GM23248 (cell line): Measurements from ENCODE around the gene DUSP22. TPM values are rescaled to one million over a fixed set of nuclear protein-coding genes. Genes with fewer than 3 reads are reported as not detected.

Source experiments
- DNase-seq: peaks from one replicate; pipeline ENCODE4 v3.0.0-alpha.2; 2015
- H2AFZ ChIP-seq: fragments of 200-600 bp; sonication (generic); 2 replicates; pipeline ENCODE4 v1.6.1; 2016; ENCODE audit warnings: antibody characterized with exemption
- H3F3A ChIP-seq: fragments of 200-600 bp; sonication (generic); 2 replicates; pipeline ENCODE4 v1.6.1; 2016; ENCODE audit warnings: mild to moderate bottlenecking, antibody characterized with exemption, mixed run types; ENCODE audit not compliant: insufficient read depth
- H3K27ac ChIP-seq: fragments of 200-600 bp; sonication (generic); 2 replicates; pipeline ENCODE4 v1.5.1; 2016; ENCODE audit warnings: mild to moderate bottlenecking
- H3K27me3 ChIP-seq: fragments of 200-600 bp; sonication (generic); replicated peaks from 2 replicates; pipeline ENCODE4 v1.6.1; 2016; ENCODE audit warnings: mild to moderate bottlenecking; ENCODE audit not compliant: insufficient read depth
- H3K36me3 ChIP-seq: fragments of 200-600 bp; sonication (generic); 2 replicates; pipeline ENCODE4 v1.6.1; 2016; ENCODE audit warnings: low read depth, mild to moderate bottlenecking
- H3K4me1 ChIP-seq: fragments of 200-600 bp; sonication (generic); 2 replicates; pipeline ENCODE4 v1.6.1; 2016; ENCODE audit warnings: mild to moderate bottlenecking; ENCODE audit not compliant: insufficient read depth
- H3K4me2 ChIP-seq: fragments of 200-600 bp; sonication (generic); one replicate; pipeline ENCODE4 v1.6.1; 2016; ENCODE audit warnings: mild to moderate bottlenecking; ENCODE audit not compliant: unreplicated experiment
- H3K4me3 ChIP-seq: fragments of 200-600 bp; sonication (generic); 2 replicates; pipeline ENCODE4 v1.5.1; 2016; ENCODE audit warnings: mild to moderate bottlenecking
- H3K79me2 ChIP-seq: fragments of 200-600 bp; sonication (generic); 2 replicates; pipeline ENCODE4 v1.6.1; 2016; ENCODE audit warnings: mild to moderate bottlenecking; ENCODE audit not compliant: insufficient read depth
- H3K9ac ChIP-seq: fragments of 200-600 bp; sonication (generic); 2 replicates; pipeline ENCODE4 v1.6.1; 2016; ENCODE audit warnings: mild to moderate bottlenecking
- H3K9me2 ChIP-seq: fragments of 200-600 bp; sonication (generic); 2 replicates; pipeline ENCODE4 v1.6.1; 2016; ENCODE audit warnings: mixed run types, mild to moderate bottlenecking, moderate library complexity; ENCODE audit not compliant: insufficient read depth
- H3K9me3 ChIP-seq: fragments of 200-600 bp; sonication (generic); one replicate; pipeline ENCODE4 v1.6.1; 2017; ENCODE audit warnings: low read depth
- H4K20me1 ChIP-seq: fragments of 200-600 bp; sonication (generic); 2 replicates; pipeline ENCODE4 v1.6.0; 2016; ENCODE audit not compliant: insufficient read depth
- EZH2 ChIP-seq: fragments of 200-600 bp; sonication (generic); IDR thresholded peaks from 2 replicates; pipeline ENCODE4 v1.6.1; 2018; ENCODE audit warnings: antibody characterized with exemption, mild to moderate bottlenecking; ENCODE audit not compliant: insufficient read depth, poor library complexity, severe bottlenecking
- EZH2phosphoT487 ChIP-seq: fragments of 200-600 bp; sonication (generic); IDR thresholded peaks from 2 replicates; pipeline ENCODE4 v1.6.1; 2018; ENCODE audit warnings: antibody characterized with exemption, moderate library complexity, mild to moderate bottlenecking, low read depth; ENCODE audit not compliant: insufficient read depth
- WGBS, 2 experiments: methylation state at CpG; one replicate each; pipeline ENCODE4 v1.1.6; 2015 to 2017; ENCODE audit warnings: low lambda C conversion rate in 2 of 2, low coverage in 1 of 2; ENCODE audit errors: missing lambda C conversion rate in 2 of 2; 5-methylcytosine and 5-hydroxymethylcytosine counted together
- in situ Hi-C: fragments of 300-500 bp; cut with MboI; formaldehyde crosslinking; loops from 2 replicates; pipeline ENCODE4 v1.15.0; 2020
- polyA plus RNA-seq: library from polyadenylated mRNA; unstranded; fragments of >200 nt; fragmentation: Nextera tagmentation; extraction: Ambion mirVana; gene quantifications from 2 replicates; pipeline ENCODE4 v1.2.1, GENCODE V29; 2016
- total RNA-seq: library from RNA; depleted of rRNA; stranded (reverse); fragments of >200 nt; shearing (Covaris generic); gene quantifications from 2 replicates; pipeline ENCODE4 v1.2.3, GENCODE V29; 2014

Gene DUSP22
- total and polyA plus RNA-seq, 2 experiments from 2014 or later, result 12.4 to 15.7 TPM

DNA sequence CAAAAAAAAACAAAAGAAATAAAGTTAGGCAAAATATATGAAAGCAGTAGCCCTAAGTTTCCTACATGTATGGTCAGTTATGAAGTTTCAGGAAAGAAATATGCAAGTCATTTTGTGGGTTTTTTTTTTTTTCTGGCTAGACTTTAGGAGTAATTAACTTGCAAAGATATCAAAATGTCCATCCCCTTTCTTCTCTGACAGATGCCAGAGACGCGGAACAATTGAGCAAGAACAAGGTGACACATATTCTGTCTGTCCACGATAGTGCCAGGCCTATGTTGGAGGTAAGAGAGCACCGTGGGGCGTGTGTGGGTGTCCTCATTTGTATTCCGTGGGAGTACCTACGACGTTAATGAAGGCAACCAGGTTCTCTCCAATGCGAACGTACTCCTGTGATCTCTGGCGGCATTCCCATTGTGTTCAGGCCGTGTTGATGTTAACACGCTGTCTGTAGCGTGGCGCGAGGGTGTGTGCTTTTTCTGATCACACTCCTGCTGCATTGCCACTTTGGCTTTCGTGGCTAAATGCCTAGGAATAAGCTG is 19.5 kb downstream of the DUSP22 start:
- H3K27me3 ChIP-seq, result no peaks in the 10 kb centered on the region
- H3K4me3 ChIP-seq, result no peak overlapping the region
- no peaks in the 10 kb centered on the region for H4K20me1 ChIP-seq
- DNase-seq, result no peak
- no peaks in the 10 kb centered on the region for H3K4me1 ChIP-seq
- H3K9ac ChIP-seq, result no peak overlapping the region
- WGBS, 2 experiments, result 59 to 61% methylated on average over 17 of the region's 17 CpGs
- no peaks in the 10 kb centered on the region for H3K36me3 ChIP-seq
- no peak overlapping the region for H2AFZ ChIP-seq
- no peaks in the 10 kb centered on the region for H3K79me2 ChIP-seq
- H3K27ac ChIP-seq, result no peak overlapping the region
- no peak overlapping the region for H3K4me2 ChIP-seq
- H3F3A ChIP-seq, result no peaks in the 10 kb centered on the region
- in situ Hi-C loops, result no loop called here
- no peaks in the 10 kb centered on the region for H3K9me2 ChIP-seq
- no peaks in the 10 kb centered on the region for H3K9me3 ChIP-seq
- TF ChIP-seq EZH2phosphoT487, result no peak
- TF ChIP-seq EZH2, result no peak

DNA sequence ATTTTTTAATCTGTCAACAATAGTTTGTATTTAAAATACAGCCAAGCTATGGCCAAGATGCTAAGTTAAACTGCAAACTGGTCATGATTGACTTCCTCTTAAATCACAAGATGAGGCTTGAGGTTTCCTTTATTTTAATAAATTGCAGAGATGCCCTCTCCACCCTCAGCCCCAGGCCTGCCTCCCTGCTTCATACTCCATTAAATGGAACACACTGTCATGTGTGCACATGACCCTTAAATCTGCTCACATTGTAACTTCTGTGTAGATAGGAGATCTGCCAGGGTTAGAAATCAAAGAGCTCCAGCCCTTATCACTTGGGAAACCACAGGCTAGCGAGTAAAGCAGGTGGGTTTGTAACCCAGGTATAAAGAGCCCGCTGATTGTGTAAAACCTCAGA is 20.8 kb downstream of the DUSP22 start:
- no peaks in the 10 kb centered on the region for H3K9me2 ChIP-seq
- no peaks in the 10 kb centered on the region for H3K27me3 ChIP-seq
- in situ Hi-C loops, result no loop called here
- no peak for DNase-seq
- H3F3A ChIP-seq, result no peaks in the 10 kb centered on the region
- H2AFZ ChIP-seq, result no peak overlapping the region
- H3K27ac ChIP-seq, result no peak overlapping the region
- no peaks in the 10 kb centered on the region for H3K79me2 ChIP-seq
- no peaks in the 10 kb centered on the region for H3K9me3 ChIP-seq
- H3K4me1 ChIP-seq, result no peaks in the 10 kb centered on the region
- no peak overlapping the region for H3K4me2 ChIP-seq
- WGBS, 2 experiments, result 62 to 64% methylated on average over 2 of the region's 2 CpGs
- H3K4me3 ChIP-seq, result no peak overlapping the region
- no peak for TF ChIP-seq EZH2
- TF ChIP-seq EZH2phosphoT487, result no peak
- no peaks in the 10 kb centered on the region for H4K20me1 ChIP-seq
- H3K36me3 ChIP-seq, result no peaks in the 10 kb centered on the region
- no peak overlapping the region for H3K9ac ChIP-seq

DNA sequence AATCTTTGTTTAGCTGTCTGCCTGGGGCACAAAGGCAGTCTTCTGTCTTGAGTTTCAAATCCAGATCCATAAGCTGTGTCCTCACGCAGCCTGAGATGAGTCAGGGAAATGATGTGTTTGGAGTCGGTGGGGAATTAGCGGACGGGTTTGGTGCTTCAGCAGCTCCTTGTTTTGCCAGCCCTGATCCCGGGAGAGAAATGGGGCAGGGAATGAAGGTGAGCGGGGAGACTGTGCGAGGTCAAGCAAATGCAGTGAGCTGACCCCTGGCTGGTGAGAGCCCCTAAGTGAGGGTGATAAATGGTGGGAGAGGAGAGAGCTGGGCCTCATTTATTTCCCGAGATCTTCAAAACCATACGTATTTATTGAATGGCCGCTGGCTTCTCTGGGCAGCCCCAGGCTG is 21.6 kb downstream of the DUSP22 start:
- H3F3A ChIP-seq, result no peaks in the 10 kb centered on the region
- DNase-seq, result no peak
- no peaks in the 10 kb centered on the region for H3K9me2 ChIP-seq
- H2AFZ ChIP-seq, result no peak overlapping the region
- H3K9me3 ChIP-seq, result no peaks in the 10 kb centered on the region
- H3K79me2 ChIP-seq, result no peaks in the 10 kb centered on the region
- no peaks in the 10 kb centered on the region for H3K27me3 ChIP-seq
- in situ Hi-C loops, result no loop called here
- H3K4me1 ChIP-seq, result no peaks in the 10 kb centered on the region
- no peak overlapping the region for H3K4me3 ChIP-seq
- no peak overlapping the region for H3K27ac ChIP-seq
- no peak overlapping the region for H3K4me2 ChIP-seq
- H4K20me1 ChIP-seq, result no peaks in the 10 kb centered on the region
- no peak overlapping the region for H3K9ac ChIP-seq
- no peaks in the 10 kb centered on the region for H3K36me3 ChIP-seq
- TF ChIP-seq EZH2, result no peak
- no peak for TF ChIP-seq EZH2phosphoT487
- WGBS, 2 experiments, result 65 to 71% methylated on average over 10 of the region's 10 CpGs

DNA sequence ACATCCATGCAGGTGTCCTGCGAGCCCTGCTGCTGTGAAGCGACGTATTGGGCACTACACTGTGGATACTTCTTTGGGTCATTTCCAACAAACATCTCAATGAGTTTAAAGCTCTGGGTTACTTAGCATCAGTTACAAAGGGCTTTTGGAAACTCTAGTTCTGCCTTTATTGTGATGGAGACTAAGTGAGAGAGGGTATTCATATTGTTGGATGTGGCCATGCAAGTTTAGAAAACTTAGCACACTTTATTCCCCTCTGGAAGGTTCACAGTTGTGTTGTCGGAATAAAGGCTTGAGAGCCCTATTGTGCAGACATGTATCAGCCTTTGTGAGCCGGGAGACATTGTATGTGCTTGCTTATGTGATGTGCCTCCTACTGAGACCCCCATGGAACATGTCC is 22.1 kb downstream of the DUSP22 start:
- H3K9ac ChIP-seq, result no peak overlapping the region
- no peaks in the 10 kb centered on the region for H3K9me2 ChIP-seq
- H2AFZ ChIP-seq, result no peak overlapping the region
- in situ Hi-C loops, result no loop called here
- H3K4me1 ChIP-seq, result no peaks in the 10 kb centered on the region
- H3K36me3 ChIP-seq, result no peaks in the 10 kb centered on the region
- no peaks in the 10 kb centered on the region for H3F3A ChIP-seq
- H3K9me3 ChIP-seq, result no peaks in the 10 kb centered on the region
- no peak for DNase-seq
- no peaks in the 10 kb centered on the region for H4K20me1 ChIP-seq
- H3K27me3 ChIP-seq, result no peaks in the 10 kb centered on the region
- no peak overlapping the region for H3K4me3 ChIP-seq
- no peak overlapping the region for H3K4me2 ChIP-seq
- H3K27ac ChIP-seq, result no peak overlapping the region
- H3K79me2 ChIP-seq, result no peaks in the 10 kb centered on the region
- 68 to 73% methylated on average over 5 of the region's 5 CpGs for WGBS, 2 experiments
- TF ChIP-seq EZH2 (no peak), EZH2phosphoT487 (no peak)

DNA sequence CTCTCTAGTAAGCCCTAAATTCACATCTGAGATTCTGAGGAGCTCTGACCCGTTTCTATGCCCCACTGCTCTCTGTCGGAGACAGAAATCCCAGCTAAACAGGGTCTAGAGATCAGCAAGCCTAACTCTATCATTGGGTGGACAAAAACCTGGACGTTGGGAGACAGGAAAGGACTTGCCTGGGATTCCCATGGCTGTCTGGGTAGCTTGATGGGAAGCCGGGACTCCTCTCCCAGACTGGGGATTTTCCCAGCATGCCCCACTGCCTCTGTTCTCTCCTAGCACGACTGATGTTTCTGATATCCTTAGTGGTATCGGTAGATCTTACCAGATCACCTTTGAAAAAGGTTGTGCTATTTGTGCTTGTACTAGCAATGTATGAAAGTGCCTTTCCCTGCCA is 22.9 kb downstream of the DUSP22 start:
- TF ChIP-seq EZH2phosphoT487 (no peak), EZH2 (no peak)
- H3K4me3 ChIP-seq, result no peak overlapping the region
- H3K9me2 ChIP-seq, result no peaks in the 10 kb centered on the region
- no peaks in the 10 kb centered on the region for H3K79me2 ChIP-seq
- in situ Hi-C loops, result no loop called here
- no peak overlapping the region for H3K27ac ChIP-seq
- H3K4me2 ChIP-seq, result no peak overlapping the region
- H3K27me3 ChIP-seq, result no peaks in the 10 kb centered on the region
- no peaks in the 10 kb centered on the region for H3K4me1 ChIP-seq
- H3F3A ChIP-seq, result no peaks in the 10 kb centered on the region
- no peak overlapping the region for H3K9ac ChIP-seq
- WGBS, 2 experiments, result 56 to 63% methylated on average over 6 of the region's 6 CpGs
- DNase-seq, result no peak
- no peaks in the 10 kb centered on the region for H3K36me3 ChIP-seq
- H3K9me3 ChIP-seq, result no peaks in the 10 kb centered on the region
- H2AFZ ChIP-seq, result no peak overlapping the region
- H4K20me1 ChIP-seq, result no peaks in the 10 kb centered on the region
